Brain microvascular endothelial cell (primary cell): ENCODE results near the gene FGF1.
A peak's percentile ranks its signal among the peaks of the same experiment; 100 is the strongest.

Source experiments
- DNase-seq: peaks from one replicate; pipeline ENCODE4 v3.0.0-alpha.2; 2020
- H3K27ac ChIP-seq: fragments of 250-450 bp; sonication (Bioruptor Pico); 2 replicates; pipeline ENCODE4 v1.5.1; 2020; ENCODE audit warnings: mild to moderate bottlenecking, moderate library complexity
- H3K27me3 ChIP-seq: fragments of 250-450 bp; sonication (Bioruptor Pico); replicated peaks from 2 replicates; pipeline ENCODE4 v1.5.1; 2020; ENCODE audit warnings: mild to moderate bottlenecking
- H3K36me3 ChIP-seq: fragments of 250-450 bp; sonication (Bioruptor Pico); replicated peaks from 2 replicates; pipeline ENCODE4 v1.5.1; 2020; ENCODE audit warnings: mild to moderate bottlenecking
- H3K4me3 ChIP-seq: 2 replicates; pipeline ENCODE4 v1.5.1; 2011; ENCODE audit warnings: low read depth, mild to moderate bottlenecking, control low read depth, low read length, moderate library complexity
- in situ Hi-C: cut with HindIII; loops from 2 replicates; pipeline ENCODE4 v1.10.0; 2017; ENCODE audit warnings: low sequenced_read_pairs, low pct_ligation_motif_present
- TF ChIP-seq, protein P1 (sequence below): IDR thresholded peaks from 2 replicates; pipeline ENCODE4 v1.5.1; 2011; ENCODE audit warnings: low read depth, mild to moderate bottlenecking, moderate library complexity, low read length, control low read depth, inconsistent platforms; ENCODE audit errors: missing control alignments

FGF1 gene

DNA sequence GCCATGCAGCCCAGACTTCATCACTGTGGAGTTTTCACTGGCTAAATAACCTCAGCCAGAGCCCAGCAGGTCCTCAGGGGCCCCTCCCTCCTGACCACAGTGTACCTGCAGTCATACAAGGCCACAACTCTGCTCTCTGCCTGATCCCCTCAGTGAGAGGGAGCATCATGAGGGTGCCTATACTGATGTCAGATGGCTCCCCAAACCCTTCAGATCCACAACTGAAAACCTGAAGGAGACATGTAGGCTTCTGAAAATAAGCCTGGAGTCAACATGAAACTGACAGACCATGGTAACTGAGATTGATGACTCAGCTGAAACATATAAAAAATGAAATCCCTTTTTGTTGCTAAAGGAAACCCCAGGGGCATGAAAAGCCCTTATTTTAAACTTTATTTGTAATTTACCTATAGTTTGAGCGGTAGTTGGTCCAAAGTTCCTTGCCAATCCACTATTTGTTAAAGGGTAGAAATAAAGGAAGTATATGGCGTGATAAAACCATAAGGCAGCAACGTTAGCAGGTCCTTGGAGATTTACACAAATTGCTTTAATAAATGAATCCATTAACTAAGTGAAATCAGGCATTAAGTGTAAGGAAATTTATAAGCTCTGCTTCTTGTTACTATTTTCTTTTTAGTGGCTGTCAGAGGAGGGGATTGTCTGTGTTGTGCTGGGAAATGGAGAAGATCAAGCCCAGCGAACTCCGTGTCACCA is 68.3 kb downstream of the FGF1 start:
- TF ChIP-seq, protein P1, sequence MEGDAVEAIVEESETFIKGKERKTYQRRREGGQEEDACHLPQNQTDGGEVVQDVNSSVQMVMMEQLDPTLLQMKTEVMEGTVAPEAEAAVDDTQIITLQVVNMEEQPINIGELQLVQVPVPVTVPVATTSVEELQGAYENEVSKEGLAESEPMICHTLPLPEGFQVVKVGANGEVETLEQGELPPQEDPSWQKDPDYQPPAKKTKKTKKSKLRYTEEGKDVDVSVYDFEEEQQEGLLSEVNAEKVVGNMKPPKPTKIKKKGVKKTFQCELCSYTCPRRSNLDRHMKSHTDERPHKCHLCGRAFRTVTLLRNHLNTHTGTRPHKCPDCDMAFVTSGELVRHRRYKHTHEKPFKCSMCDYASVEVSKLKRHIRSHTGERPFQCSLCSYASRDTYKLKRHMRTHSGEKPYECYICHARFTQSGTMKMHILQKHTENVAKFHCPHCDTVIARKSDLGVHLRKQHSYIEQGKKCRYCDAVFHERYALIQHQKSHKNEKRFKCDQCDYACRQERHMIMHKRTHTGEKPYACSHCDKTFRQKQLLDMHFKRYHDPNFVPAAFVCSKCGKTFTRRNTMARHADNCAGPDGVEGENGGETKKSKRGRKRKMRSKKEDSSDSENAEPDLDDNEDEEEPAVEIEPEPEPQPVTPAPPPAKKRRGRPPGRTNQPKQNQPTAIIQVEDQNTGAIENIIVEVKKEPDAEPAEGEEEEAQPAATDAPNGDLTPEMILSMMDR, result no peak
- in situ Hi-C loops, result no loop called here
- Histone ChIP-seq H3K4me3 (no peak overlapping the region), H3K27me3 (no peaks in the 10 kb centered on the region), H3K27ac (peak overlapping the region; percentile 72), H3K36me3 (no peaks in the 10 kb centered on the region)
- no peak for DNase-seq

GRCh38 chr5:142615948-142616347 is 69.9 kb downstream of the FGF1 start:
- H3K27ac ChIP-seq, result no peak overlapping the region
- H3K36me3 ChIP-seq, result no peaks in the 10 kb centered on the region
- no peaks in the 10 kb centered on the region for H3K27me3 ChIP-seq
- no peak for DNase-seq
- TF ChIP-seq, protein P1, result no peak
- in situ Hi-C loops, result no loop called here
- no peak overlapping the region for H3K4me3 ChIP-seq

DNA sequence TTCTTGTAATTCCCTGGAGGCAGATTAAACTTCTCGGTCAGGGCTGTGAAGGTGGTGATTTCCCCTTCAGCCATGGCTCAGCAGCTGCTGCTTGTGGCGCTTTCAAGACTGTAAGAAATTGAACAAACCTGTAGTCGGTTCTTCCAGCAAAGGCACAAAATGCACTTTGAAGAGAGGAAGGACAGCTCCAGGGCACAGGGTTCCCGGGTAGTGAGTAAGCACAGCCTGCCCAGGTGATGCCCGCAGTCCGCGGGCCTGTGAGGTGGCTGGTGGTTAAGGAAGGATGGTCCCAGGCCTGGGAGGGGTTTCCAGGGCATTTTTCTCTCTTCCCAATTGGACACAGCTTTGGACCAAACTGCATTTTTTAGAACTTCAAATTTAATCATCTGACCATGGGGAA is 71.8 kb downstream of the FGF1 start:
- no peak for DNase-seq
- no peak overlapping the region for H3K4me3 ChIP-seq
- in situ Hi-C loops, result no loop called here
- H3K36me3 ChIP-seq, result no peaks in the 10 kb centered on the region
- no peaks in the 10 kb centered on the region for H3K27me3 ChIP-seq
- TF ChIP-seq, protein P1, result no peak
- H3K27ac ChIP-seq, result no peak overlapping the region

- Histone ChIP-seq H3K4me3 (no peak overlapping the region), H3K36me3 (no peaks in the 10 kb centered on the region), H3K27me3 (no peaks in the 10 kb centered on the region), H3K27ac (no peak overlapping the region)
- TF ChIP-seq, protein P1, result no peak
- in situ Hi-C loops, result no loop called here
- no peak for DNase-seq
Observed at GRCh38 chr5:142613271-142613671, 72.6 kb downstream of the FGF1 start.

GRCh38 chr5:142612494-142613270 is 73.2 kb downstream of the FGF1 start:
- TF ChIP-seq, protein P1, result no peak
- no peak for DNase-seq
- in situ Hi-C loops, result no loop called here
- H3K27me3 ChIP-seq, result no peaks in the 10 kb centered on the region
- H3K4me3 ChIP-seq, result no peak overlapping the region
- H3K27ac ChIP-seq, result no peak overlapping the region
- H3K36me3 ChIP-seq, result no peaks in the 10 kb centered on the region

DNA sequence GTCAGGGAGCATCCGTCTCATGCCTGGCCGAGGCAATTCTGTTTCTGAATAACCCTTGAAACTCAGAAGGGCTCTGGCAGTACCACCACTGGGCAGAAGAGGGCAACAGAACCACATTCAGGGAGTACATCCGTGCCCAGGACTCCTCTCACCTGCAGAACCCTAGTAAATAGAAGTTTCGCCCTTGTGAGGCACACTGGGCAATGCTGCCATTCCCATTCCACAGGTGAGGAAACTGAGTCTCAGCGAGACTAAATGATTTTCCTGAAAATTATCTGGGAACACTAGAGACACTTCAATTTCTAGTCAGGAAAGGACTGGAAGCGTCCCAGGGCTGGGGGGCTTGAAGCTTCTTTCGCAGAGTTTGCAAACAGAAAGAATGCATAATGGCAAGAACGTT is 74.7 kb downstream of the FGF1 start:
- H3K27ac ChIP-seq, result no peak overlapping the region
- DNase-seq, result peak; percentile 76
- H3K36me3 ChIP-seq, result no peaks in the 10 kb centered on the region
- TF ChIP-seq, protein P1, result peak; percentile 98
- no peak overlapping the region for H3K4me3 ChIP-seq
- in situ Hi-C loops, result no loop called here
- H3K27me3 ChIP-seq, result no peaks in the 10 kb centered on the region
